ENCODE measurements around the gene ZNF10.

The ZNF10 gene

GRCh38 chr12:133201888-133202287, 71.5 kb downstream of the ZNF10 start:
- no peak for DNase-seq

- no peak for DNase-seq
These were observed 72.3 kb downstream of the ZNF10 start for GRCh38 chr12:133202493-133203343.

GRCh38 chr12:133203344-133204263, 73.2 kb downstream of the ZNF10 start:
- no peak for DNase-seq

GRCh38 chr12:133204264-133204603, 73.8 kb downstream of the ZNF10 start:
- no peak for DNase-seq

- DNase-seq = no peak
These were observed 76.0 kb downstream of the ZNF10 start for GRCh38 chr12:133206390-133206789.
